SJCRH30 (cell line): ENCODE results near the gene PEAK1. TPM values are rescaled to one million over a fixed set of nuclear protein-coding genes. Genes with fewer than 3 reads are reported as not detected.
"Not testable (repeated sequence)": the region's sequence is repeated elsewhere in the genome, so short reads cannot be mapped to it uniquely, and the experiment has no call there.

ENCODE experiments used
- DNase-seq, 2 experiments: peaks; one replicate each; pipeline ENCODE4 v3.0.0-alpha.2; 2015 to 2020
- H3K27ac ChIP-seq: fragments of 250-450 bp; sonication (Bioruptor Pico); 2 replicates; pipeline ENCODE4 v1.5.1; 2020; ENCODE audit warnings: mild to moderate bottlenecking, moderate library complexity
- H3K27me3 ChIP-seq: fragments of 250-450 bp; sonication (Bioruptor Pico); 2 replicates; pipeline ENCODE4 v1.5.1; 2020; ENCODE audit warnings: mild to moderate bottlenecking, moderate library complexity
- H3K36me3 ChIP-seq: fragments of 250-450 bp; sonication (Bioruptor Pico); 2 replicates; pipeline ENCODE4 v1.5.1; 2020; ENCODE audit warnings: mild to moderate bottlenecking, moderate library complexity
- H3K4me1 ChIP-seq: fragments of 250-450 bp; sonication (Bioruptor Pico); 2 replicates; pipeline ENCODE4 v1.5.1; 2020; ENCODE audit warnings: mild to moderate bottlenecking, moderate library complexity
- H3K4me3 ChIP-seq: fragments of 250-450 bp; sonication (Bioruptor Pico); 2 replicates; pipeline ENCODE4 v1.5.1; 2020; ENCODE audit warnings: mild to moderate bottlenecking, moderate library complexity
- H3K9me3 ChIP-seq: fragments of 250-450 bp; sonication (Bioruptor Pico); replicated peaks from 2 replicates; pipeline ENCODE4 v1.5.1; 2020; ENCODE audit warnings: mild to moderate bottlenecking, moderate library complexity
- total RNA-seq: library from RNA; depleted of rRNA; stranded (reverse); fragments of >200 nt; shearing (Covaris generic); gene quantifications from 2 replicates; pipeline ENCODE4 v1.2.3, GENCODE V29; 2014

The PEAK1 gene
- total RNA-seq, 1 experiment from 2014 or later: 16.1 TPM

DNA sequence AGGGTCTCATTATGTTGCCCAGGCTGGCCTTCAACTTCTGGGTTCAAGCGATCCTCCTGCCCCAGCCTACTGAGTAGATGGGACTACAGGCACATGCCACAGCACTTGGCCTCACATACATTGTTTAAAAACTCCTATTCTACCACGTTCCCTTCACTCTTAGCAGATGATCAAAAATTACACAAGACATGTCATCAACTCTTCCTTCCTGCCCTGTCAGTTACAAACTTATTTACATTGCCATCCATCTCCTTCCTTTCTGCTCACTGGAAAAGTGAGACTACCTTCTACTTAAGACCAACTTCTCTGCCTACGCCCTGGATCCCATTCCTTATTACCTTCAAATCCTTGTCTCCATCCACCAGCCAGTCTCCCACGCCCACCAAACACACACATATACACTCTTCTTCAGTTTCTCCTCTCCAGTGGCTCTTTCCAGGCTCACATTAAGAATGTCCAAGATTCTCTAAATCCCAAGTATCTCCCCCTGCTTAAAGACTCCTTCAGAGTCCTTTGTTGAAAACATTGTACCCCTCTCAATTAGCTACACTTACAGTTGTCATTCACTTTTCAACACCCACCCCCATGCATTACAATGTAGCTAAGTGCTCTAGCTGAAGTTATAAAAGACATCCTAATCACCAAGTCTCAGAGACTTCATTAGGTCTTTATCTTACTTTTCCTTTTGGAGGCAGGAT lies 4.3 kb downstream of the PEAK1 start:
- Histone ChIP-seq H3K27ac (no peak overlapping the region), H3K4me1 (peaks cover 11% of the 10 kb centered on the region), H3K27me3 (no peaks in the 10 kb centered on the region), H3K9me3 (no peaks in the 10 kb centered on the region), H3K36me3 (no peaks in the 10 kb centered on the region), H3K4me3 (no peak overlapping the region)
- DNase-seq: no peak

DNA sequence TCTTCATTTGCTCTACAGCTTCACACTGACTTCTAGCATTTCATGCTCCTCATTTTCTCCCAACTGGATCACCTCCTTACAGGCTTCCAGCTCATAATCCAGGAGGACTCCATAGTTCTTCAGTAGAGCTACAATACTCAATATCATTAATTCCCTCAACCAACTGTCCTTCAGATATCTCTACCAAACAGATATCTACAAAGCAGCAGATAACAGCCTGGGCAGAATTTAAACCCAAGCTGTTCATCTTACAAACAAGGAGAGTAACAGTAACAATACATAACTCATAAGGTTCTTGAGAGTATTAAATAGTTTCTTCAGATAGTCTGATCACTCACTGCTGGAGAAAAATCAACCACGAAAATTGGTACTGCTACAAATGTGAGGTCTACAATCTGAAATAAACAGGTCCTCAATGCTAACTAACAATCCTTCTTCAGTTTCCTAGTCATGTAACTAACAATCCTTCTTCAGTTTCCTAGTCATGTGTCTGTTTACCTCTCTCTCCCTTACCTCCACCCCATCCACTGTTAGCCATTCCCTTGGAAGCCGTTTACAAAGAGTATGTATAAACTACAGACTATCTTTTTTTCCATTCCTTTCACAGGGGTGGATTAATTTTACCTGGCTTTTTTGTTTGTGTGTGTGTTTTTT lies 5.0 kb downstream of the PEAK1 start:
- no peaks in the 10 kb centered on the region for H3K27me3 ChIP-seq
- peaks cover 11% of the 10 kb centered on the region for H3K4me1 ChIP-seq
- no peaks in the 10 kb centered on the region for H3K36me3 ChIP-seq
- H3K9me3 ChIP-seq: no peaks in the 10 kb centered on the region
- no peak for DNase-seq
- H3K27ac ChIP-seq: no peak overlapping the region
- no peak overlapping the region for H3K4me3 ChIP-seq

DNA sequence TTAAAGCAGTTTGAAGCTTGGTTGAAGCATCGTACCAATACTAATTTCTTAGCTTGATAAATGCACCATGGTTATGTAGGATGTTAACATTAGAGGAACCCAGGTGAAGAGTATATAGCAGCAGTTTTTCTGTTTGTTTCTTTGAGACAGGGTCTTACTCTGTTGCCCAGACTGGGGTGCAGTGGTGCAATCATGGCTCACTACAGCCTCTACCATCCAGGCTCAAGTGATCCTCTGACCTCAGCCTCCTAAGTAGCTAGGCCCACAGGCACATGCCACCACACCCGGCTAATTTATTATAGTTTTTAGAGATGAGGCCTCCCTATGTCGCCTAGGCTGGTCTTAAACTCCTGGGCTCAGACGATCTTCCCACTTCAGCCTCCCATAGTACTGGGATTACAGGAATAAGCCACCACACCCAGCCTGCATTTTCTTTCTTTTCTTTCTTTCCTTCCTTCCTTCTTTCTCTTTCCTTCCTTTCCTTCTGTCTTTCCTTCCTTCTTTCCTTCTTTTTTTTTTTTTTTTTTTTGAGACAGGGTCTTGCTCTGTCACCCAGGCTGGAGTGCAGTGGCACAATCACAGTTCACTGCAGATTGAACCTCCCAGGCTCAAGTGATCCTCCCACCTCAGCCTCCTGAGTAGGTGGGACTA lies 6.1 kb downstream of the PEAK1 start:
- Histone ChIP-seq H3K9me3 (no peaks in the 10 kb centered on the region), H3K4me1 (peaks cover 11% of the 10 kb centered on the region), H3K4me3 (no peak overlapping the region), H3K27me3 (no peaks in the 10 kb centered on the region), H3K27ac (no peak overlapping the region), H3K36me3 (no peaks in the 10 kb centered on the region)
- DNase-seq: no peak

DNA sequence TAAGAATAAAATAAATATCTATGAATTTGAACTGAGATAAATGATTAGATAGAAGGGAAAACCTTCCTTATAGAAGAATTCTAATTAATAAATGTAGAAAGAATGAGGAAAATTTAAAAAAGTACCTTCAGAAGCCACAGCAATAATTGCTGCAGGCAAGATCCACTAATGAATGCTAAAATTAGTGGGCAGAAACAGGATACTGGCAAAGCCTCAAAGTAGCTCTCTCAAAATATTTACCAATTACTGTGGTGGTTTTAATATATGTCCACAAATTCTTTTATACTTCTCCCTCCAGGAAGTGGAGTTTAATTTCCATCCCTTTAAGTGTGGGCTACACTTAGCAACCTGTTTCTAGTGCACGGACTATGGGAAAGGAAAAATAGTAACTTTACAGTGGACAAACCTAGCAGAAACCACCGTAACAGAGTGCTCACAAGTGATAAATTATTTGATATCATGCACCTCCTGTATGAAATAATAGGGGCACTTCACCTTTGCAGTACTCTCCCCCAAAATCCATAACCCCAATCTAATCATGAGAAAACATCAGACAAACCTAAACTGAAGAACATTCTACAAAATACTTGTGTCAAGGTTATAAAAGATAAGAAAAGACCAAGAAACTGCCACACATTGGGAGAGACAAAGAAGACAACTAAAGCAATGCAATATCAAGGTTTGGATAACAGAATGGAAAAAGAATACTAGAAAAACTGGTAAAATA lies 6.8 kb downstream of the PEAK1 start:
- Histone ChIP-seq H3K4me1 (peaks cover 9% of the 10 kb centered on the region), H3K27me3 (no peaks in the 10 kb centered on the region), H3K9me3 (no peaks in the 10 kb centered on the region), H3K4me3 (no peak overlapping the region), H3K36me3 (no peaks in the 10 kb centered on the region), H3K27ac (no peak overlapping the region)
- DNase-seq: no peak

DNA sequence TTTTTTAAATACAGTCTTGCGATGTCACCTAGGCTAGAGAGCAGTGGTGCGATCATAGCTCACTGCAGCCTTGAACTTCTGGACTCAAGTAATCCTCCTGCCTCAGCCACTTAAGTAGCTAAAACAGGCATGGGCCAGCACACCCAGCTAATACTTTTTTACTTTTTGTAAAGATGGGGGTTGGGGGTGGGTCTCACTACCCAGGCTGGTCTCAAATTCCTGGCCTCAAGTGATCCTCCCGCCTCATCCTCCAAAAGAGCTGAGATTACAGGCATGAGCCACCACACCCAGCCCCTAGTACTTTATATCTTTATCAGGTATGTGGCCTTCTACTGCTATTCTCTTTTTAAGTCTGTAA lies 8.3 kb downstream of the PEAK1 start:
- Histone ChIP-seq H3K4me3 (no peak overlapping the region), H3K27ac (no peak overlapping the region), H3K4me1 (peaks cover 6% of the 10 kb centered on the region), H3K9me3 (no peaks in the 10 kb centered on the region), H3K36me3 (no peaks in the 10 kb centered on the region), H3K27me3 (no peaks in the 10 kb centered on the region)
- no peak for DNase-seq

DNA sequence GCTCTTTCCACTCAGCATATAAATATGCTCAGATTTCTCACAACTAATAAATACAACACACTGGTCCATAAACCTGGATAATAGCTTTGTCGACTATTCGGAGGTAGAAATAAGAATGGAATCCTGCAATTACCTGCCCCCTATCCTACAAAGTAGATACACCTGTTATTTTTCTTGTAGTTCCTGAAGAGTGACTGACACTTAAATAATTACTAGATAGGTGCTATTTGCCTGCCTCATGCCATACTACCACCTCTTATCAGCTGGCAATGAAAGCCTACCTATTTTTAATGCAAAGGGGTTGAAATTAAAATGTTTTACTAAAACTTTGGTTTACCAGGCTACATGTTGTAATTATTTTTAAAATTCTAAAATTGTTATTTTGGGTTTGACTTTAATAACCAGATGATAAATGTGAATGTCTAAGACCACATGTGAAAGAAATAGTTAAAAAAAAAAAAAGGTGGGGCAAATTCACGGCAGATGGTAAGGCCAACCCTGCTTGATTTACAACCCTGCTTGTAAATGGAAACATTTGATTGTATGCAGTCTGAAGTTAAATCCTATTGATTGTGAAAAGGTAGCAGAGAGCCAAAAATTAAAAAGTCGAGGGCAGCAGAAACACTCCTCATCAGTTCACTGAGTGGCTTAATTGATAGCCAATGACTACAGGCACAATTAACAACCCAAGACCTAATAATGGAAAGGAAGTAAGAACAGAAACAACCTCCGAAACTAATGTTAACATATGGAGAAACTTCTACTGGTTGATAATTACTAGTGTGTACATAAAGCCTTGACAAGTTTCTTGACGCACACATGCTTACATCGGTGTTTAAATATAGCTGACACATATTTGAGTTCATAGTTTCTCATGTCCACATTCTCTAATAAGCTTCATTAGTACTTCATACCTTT lies 8.9 kb downstream of the PEAK1 start:
- DNase-seq: no peak
- no peaks in the 10 kb centered on the region for H3K27me3 ChIP-seq

DNA sequence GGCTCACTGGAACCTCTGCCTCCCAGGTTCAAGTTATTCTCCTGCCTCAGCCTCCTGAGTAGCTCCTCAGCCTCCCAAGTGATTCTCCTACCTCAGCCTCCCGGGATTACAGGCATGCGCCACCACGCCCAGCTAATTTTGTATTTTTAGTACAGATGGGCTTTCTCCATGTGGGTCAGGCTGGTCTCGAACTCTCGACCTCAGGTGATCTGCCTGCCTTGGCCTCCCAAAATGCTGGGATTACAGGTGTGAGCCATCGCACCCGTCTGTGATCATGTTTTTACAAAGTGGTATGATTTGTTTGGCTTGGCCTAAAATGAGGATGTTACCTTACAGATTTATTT lies 9.8 kb downstream of the PEAK1 start:
- DNase-seq, H3K27ac ChIP-seq, H3K36me3 ChIP-seq, H3K27me3 ChIP-seq, H3K4me3 ChIP-seq, H3K9me3 ChIP-seq, H3K4me1 ChIP-seq: not testable (repeated sequence)

More for the DNA sequence above, 8.9 kb downstream of the PEAK1 start:
- no peak overlapping the region for H3K27ac ChIP-seq
- H3K4me1 ChIP-seq: peaks cover 3% of the 10 kb centered on the region
- no peak overlapping the region for H3K4me3 ChIP-seq
- no peaks in the 10 kb centered on the region for H3K36me3 ChIP-seq
- H3K9me3 ChIP-seq: no peaks in the 10 kb centered on the region

DNA sequence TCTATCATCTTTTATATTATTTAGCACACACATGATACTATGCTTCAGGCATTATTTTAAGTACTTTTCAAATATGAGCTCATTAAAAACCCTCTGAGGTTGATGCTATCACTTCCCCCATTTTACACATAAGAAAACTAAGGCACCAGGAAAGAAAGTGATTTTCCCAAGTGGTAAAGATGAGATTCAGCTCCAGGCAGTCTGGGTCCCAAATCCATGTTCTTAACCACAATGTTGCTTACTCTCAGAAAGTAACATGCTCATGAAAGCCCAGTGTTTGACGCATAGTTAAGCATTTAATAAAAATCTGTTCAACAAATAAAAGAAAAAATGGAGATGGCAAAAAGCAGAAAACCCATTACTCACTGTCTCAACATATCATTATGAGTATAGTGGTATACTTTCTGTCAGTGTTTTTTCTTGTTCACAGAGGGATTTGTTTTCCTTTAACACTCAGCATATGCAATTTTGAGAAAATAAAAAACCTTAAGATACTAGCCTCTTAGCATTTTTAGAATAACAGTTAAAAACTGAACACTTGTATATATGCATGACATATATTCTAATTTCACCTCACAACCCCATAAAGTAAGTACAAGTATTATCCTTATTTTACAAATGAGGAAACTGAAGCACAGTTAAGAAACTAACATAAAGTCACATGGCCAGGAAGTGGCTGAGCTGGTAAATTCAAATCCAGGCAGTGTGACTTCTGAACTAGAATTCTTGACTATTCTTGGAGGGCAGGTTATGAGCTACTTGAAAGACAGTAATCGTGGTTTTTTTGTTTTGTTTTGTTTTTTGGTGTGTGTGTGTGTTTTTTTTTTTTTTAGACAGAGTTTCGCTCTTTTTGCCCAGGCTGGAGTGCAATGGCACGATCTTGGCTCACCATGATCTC lies 10.4 kb downstream of the PEAK1 start:
- H3K36me3 ChIP-seq: no peaks in the 10 kb centered on the region
- H3K4me3 ChIP-seq: no peak overlapping the region
- no peak overlapping the region for H3K27ac ChIP-seq
- no peaks in the 10 kb centered on the region for H3K27me3 ChIP-seq
- DNase-seq: no peak
- H3K9me3 ChIP-seq: no peaks in the 10 kb centered on the region
- no peaks in the 10 kb centered on the region for H3K4me1 ChIP-seq

DNA sequence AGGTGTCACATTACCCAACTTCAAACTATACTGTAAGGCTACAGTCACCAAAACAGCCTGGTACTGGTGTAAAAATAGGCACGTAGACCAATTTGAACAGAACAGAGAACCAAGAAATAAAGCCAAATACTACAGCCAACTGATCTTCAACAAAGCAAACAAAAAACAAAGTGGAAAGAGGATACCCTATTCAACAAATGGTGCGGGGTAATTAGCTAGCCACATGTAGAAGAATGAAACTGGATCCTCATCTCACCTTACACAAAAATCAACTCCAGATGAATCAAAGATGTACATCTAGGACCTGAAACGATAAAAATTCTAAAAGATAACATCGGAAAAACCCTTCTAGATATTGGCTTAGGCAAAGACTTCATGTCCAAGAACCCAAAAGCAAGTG lies 13.1 kb downstream of the PEAK1 start:
- Histone ChIP-seq H3K36me3 (no peaks in the 10 kb centered on the region), H3K4me1 (no peaks in the 10 kb centered on the region; the same call in 1 of the 2 replicates)
- no peak for DNase-seq

DNA sequence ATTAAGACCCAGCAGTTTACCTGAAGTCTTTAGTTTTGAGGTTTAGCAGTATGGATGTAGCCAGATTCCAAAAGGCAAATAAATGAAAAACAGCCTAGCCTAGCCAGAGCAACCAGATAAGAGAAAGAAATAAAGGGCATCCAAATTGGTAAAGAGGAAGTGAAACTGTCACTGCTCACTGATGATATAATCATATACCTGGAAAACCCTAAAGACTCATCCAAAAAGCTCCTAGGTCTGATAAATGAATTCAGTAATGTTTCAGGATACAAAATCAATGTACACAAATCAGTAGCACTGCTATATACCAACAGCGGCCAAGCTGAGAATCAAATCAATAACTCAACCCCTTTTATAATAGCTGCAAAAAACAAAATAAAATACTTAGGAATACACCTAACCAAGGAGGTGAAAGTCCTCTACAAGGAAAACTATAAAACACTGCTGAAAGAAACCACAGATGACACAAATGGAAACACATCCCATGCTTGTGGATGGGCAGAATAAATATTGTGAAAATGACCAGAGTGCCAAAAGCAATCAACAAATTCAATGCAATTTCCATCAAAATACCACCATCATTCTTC lies 13.6 kb downstream of the PEAK1 start:
- not testable (repeated sequence) for H3K36me3 ChIP-seq, H3K4me1 ChIP-seq, DNase-seq, H3K27me3 ChIP-seq, H3K4me3 ChIP-seq, H3K9me3 ChIP-seq, H3K27ac ChIP-seq

More for the DNA sequence above, 13.1 kb downstream of the PEAK1 start:
- H3K27me3 ChIP-seq: no peaks in the 10 kb centered on the region
- H3K9me3 ChIP-seq: no peaks in the 10 kb centered on the region
- H3K4me3 ChIP-seq: no peak overlapping the region
- no peak overlapping the region for H3K27ac ChIP-seq

DNA sequence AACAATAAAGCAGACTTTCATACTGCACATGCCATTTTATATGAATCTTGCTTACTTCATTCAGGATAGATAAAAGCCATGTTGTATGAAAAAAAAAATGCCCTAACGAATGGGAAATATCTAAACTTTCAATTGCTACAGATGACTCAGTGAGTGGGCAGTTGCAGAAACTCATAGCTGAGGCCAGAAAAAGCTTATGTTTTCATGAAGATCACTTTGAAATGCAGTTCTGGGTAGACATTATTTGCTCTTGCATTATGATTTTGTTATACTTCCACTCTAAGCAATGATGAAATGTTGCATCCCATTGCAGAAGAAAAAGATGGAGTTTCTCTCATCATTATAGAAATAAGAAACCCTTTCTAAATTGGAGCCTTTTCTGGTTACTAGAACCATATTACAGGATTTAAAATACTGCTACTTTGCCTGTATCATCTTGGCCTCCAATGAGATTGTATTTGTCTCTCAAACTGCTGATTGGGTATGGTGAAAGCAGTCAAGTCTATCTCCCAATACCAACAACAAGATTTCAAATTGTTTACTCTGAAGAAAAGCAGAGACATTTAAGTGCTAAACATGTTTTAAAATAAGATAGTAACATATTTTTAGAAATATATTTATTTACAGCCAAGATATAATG lies 17.0 kb downstream of the PEAK1 start:
- Histone ChIP-seq H3K4me1 (no peaks in the 10 kb centered on the region; the same call in 1 of the 2 replicates), H3K9me3 (0 out of 2 replicates have a peak, but pooled peaks cover 5% of the 10 kb centered on the region), H3K27ac (no peak overlapping the region), H3K27me3 (no peaks in the 10 kb centered on the region), H3K36me3 (no peaks in the 10 kb centered on the region), H3K4me3 (no peak overlapping the region)
- no peak for DNase-seq

DNA sequence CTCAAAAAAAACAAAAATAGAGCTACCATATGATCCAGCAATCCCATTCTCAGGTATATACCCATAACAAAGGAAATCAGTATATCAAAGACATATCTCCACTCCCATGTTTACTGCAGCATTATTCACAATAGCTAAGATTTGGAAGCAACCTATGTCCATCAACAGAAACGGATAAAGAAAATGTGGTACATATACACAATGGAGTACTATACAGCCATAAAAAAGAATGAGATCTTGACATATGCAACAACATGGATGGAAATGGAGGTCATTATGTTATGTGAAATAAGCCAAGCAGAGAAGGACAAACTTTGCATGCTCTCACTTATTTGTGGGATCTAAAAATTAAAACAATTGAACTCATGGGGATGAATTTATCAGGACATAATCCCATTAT lies 19.6 kb downstream of the PEAK1 start:
- no peaks in the 10 kb centered on the region; the same call in 1 of the 2 replicates for H3K4me1 ChIP-seq
- H3K4me3 ChIP-seq: no peak overlapping the region
- H3K36me3 ChIP-seq: no peaks in the 10 kb centered on the region
- H3K27me3 ChIP-seq: no peaks in the 10 kb centered on the region
- H3K9me3 ChIP-seq: peaks cover 5% of the 10 kb centered on the region; the same call in 1 of the 2 replicates
- H3K27ac ChIP-seq: no peak overlapping the region
- no peak for DNase-seq

DNA sequence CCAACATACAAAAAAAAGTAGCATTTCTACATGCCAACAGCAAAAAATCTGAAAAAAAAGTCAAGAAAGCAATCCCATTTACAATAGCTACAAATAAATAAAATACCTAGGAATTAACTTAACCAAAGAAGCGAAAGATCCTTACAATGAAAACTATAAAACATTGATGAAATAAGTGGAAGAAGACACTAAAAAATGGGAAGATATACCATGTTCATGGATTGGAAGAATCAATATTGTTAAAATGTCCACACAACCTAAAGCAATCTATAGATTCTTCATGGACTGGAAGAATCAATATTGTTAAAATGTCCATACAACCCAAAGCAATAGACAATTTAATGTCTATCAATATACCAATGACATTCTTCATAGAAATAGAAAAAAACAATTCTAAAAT lies 21.0 kb downstream of the PEAK1 start:
- Histone ChIP-seq H3K9me3 (peaks cover 5% of the 10 kb centered on the region; the same call in 1 of the 2 replicates), H3K36me3 (no peaks in the 10 kb centered on the region), H3K27ac (no peak overlapping the region), H3K4me1 (no peaks in the 10 kb centered on the region; the same call in 1 of the 2 replicates), H3K27me3 (no peaks in the 10 kb centered on the region), H3K4me3 (no peak overlapping the region)
- DNase-seq: no peak
